DMS53 treated with DMSO at 0.1 percent for 48 hours (cell line): Measurements from ENCODE around the gene OLR1.

Experiments
- DNase-seq: peaks from one replicate; lab custom pipeline; 2025; ENCODE audit not compliant: unreplicated experiment; lab: John Stamatoyannopoulos, UW

OLR1 gene

GRCh38 chr12:10154145-10154496 is 17.8 kb downstream of the OLR1 start:
- DNase-seq: no peak

- peak; percentile 90 for DNase-seq
Measured at GRCh38 chr12:10153271-10154144, 18.4 kb downstream of the OLR1 start.

- DNase-seq: no peak
Measured at GRCh38 chr12:10151621-10152020, 20.3 kb downstream of the OLR1 start.

- no peak for DNase-seq
Measured at GRCh38 chr12:10147714-10148403, 24.1 kb downstream of the OLR1 start.

GRCh38 chr12:10142976-10143589 is 28.8 kb downstream of the OLR1 start:
- DNase-seq: no peak

GRCh38 chr12:10140001-10140400 is 31.9 kb downstream of the OLR1 start:
- DNase-seq: peak; percentile 85

- no peak for DNase-seq
Measured at GRCh38 chr12:10136637-10137205, 35.2 kb downstream of the OLR1 start.

- DNase-seq: no peak
Measured at GRCh38 chr12:10135126-10135525, 36.8 kb downstream of the OLR1 start.

GRCh38 chr12:10132850-10133370 is 39.0 kb downstream of the OLR1 start:
- DNase-seq: no peak

- no peak for DNase-seq
Measured at GRCh38 chr12:10131111-10131690, 40.7 kb downstream of the OLR1 start.

- DNase-seq: peak; percentile 38
Measured at GRCh38 chr12:10130042-10130441, 41.9 kb downstream of the OLR1 start, which contains the start of gene CLEC7A. Gene CLEC7A (minus strand): TSS chr12:10130199. CDS start chr12:10130082, 117 bp downstream.

- DNase-seq: no peak
Measured at GRCh38 chr12:10128687-10129086, 43.2 kb downstream of the OLR1 start.

- DNase-seq: no peak
Measured at GRCh38 chr12:10126413-10126812, 45.5 kb downstream of the OLR1 start.

GRCh38 chr12:10122689-10123088 is 49.2 kb downstream of the OLR1 start:
- peak; percentile 22 for DNase-seq

- DNase-seq: no peak
Measured at GRCh38 chr12:10121278-10121677, 50.7 kb downstream of the OLR1 start.

GRCh38 chr12:10119066-10119465 is 52.9 kb downstream of the OLR1 start:
- DNase-seq: no peak

GRCh38 chr12:10115890-10116289 is 56.0 kb downstream of the OLR1 start:
- DNase-seq: no peak

GRCh38 chr12:10115311-10115710 is 56.6 kb downstream of the OLR1 start:
- no peak for DNase-seq

GRCh38 chr12:10113920-10114319 is 58.0 kb downstream of the OLR1 start:
- peak; percentile 37 for DNase-seq

- DNase-seq: no peak
Measured at GRCh38 chr12:10113075-10113474, 58.9 kb downstream of the OLR1 start.

- DNase-seq: no peak
Measured at GRCh38 chr12:10111451-10111850, 60.5 kb downstream of the OLR1 start.
